ENCODE measurements around the gene ACOT9.

ACOT9 gene

DNA sequence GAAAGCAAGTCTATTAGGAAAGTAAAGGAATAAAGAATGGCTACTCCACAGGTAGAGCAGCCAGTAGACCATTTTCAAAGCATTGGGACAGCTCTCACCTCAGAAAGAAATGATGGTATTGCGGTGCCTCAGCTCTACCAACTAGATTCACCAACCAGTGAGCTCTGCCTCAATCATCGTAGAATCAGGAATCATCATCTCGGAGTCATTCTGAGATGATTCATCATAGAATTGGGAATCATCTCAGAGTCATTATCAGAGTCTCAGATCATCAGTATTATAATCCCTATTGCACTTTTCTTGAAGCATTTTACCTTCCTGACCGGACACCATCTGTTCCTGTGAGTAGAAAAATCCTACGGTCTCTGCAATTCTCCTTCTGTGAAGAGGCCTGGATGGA is 22.4 kb upstream of the ACOT9 start:
- TF ChIP-seq, protein P1, sequence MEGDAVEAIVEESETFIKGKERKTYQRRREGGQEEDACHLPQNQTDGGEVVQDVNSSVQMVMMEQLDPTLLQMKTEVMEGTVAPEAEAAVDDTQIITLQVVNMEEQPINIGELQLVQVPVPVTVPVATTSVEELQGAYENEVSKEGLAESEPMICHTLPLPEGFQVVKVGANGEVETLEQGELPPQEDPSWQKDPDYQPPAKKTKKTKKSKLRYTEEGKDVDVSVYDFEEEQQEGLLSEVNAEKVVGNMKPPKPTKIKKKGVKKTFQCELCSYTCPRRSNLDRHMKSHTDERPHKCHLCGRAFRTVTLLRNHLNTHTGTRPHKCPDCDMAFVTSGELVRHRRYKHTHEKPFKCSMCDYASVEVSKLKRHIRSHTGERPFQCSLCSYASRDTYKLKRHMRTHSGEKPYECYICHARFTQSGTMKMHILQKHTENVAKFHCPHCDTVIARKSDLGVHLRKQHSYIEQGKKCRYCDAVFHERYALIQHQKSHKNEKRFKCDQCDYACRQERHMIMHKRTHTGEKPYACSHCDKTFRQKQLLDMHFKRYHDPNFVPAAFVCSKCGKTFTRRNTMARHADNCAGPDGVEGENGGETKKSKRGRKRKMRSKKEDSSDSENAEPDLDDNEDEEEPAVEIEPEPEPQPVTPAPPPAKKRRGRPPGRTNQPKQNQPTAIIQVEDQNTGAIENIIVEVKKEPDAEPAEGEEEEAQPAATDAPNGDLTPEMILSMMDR (conservative IDR thresholded peaks at IDR 0.05; ENCODE audit: control insufficient read depth, insufficient read depth, low read depth, low read length) = no peak
- peak; percentile 53 for DNase-seq (ENCODE audit: low read depth)
- no peak overlapping the region for H3K4me3 ChIP-seq (ENCODE audit: control insufficient read depth, low read depth, low read length)

DNA sequence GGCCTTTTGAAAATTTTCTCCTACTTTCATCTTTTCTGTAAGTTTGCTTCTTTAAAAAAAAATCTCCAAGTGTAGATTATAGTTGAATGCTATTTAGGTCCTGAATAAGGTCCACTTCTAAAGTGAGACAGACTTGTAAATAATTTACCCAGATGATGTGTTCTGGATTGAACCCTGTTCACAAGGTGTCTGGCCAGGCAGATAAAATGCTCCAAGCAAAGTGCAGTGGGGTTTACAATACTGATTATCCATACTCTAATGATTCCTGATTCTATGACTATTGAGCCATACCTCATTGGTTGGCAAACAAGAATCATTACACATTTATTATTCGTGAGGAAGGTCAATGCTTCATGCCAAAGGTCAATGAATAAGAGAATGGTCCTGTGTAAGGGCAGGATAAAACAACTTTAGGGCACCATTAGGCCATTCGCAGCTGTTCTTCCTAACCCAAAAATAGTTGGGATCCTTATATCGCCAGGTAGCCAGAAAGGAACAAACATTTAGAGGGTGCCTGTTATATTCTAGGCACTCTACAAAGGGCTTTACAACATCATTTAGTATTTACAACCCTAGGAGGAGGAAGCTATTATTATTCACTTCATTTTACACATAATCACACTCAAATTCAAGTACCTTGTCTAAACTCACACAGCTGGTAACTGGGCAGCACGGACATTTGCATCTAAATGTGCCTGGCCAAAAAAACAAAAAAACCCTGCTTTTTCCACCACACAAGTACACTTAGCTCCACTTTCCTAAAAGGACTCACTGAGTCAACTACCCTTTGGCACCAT is 21.3 kb upstream of the ACOT9 start:
- no peak for DNase-seq (ENCODE audit: low read depth)
- no peak overlapping the region for H3K4me3 ChIP-seq (ENCODE audit: control insufficient read depth, low read depth, low read length)
- TF ChIP-seq, protein P1 (conservative IDR thresholded peaks at IDR 0.05; ENCODE audit: control insufficient read depth, insufficient read depth, low read depth, low read length) = no peak

DNA sequence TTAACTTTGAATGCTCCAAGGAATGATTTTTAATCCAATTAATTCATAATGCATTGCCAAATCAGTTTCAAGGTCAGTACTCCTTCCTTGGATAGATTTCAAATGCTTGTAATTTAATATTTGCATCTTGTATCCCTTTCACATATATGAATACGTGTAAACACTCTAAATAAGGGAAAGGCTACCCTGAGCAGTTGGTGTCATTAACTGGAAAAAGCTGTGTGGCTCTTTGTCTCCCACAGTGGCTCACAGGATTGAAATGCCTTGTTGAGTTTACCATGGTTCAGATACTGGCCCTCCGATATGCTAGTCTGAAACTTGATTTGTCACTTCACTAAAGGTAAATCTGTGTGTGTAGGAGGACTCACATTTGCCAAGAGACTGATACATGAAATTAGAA is 16.7 kb upstream of the ACOT9 start:
- TF ChIP-seq, protein P1 (conservative IDR thresholded peaks at IDR 0.05; ENCODE audit: control insufficient read depth, insufficient read depth, low read depth, low read length) = no peak
- DNase-seq (ENCODE audit: low read depth) = no peak
- H3K4me3 ChIP-seq (ENCODE audit: control insufficient read depth, low read depth, low read length) = no peak overlapping the region

DNA sequence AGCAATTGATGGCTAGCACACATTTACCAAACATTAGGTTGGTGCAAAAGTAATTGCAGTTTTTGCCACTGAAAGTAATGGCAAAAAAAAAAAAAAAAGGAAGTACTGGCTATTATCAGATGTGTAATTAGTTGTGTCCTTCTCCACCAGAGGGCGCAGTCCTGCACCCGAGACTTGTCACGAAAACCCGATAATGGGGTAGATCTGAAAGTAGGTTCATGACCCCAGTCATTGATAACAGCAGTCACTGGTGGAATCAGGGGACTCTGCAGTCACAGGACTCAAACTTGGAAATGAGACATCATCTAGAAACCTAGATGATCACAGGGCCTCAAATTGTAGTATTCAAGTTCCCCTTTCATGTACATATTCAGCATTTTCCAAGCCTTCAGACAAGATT is 13.1 kb upstream of the ACOT9 start:
- TF ChIP-seq, protein P1 (conservative IDR thresholded peaks at IDR 0.05; ENCODE audit: control insufficient read depth, insufficient read depth, low read depth, low read length) = peak; percentile 50
- H3K4me3 ChIP-seq (ENCODE audit: control insufficient read depth, low read depth, low read length) = no peak overlapping the region
- DNase-seq (ENCODE audit: low read depth) = peak; percentile 61

DNA sequence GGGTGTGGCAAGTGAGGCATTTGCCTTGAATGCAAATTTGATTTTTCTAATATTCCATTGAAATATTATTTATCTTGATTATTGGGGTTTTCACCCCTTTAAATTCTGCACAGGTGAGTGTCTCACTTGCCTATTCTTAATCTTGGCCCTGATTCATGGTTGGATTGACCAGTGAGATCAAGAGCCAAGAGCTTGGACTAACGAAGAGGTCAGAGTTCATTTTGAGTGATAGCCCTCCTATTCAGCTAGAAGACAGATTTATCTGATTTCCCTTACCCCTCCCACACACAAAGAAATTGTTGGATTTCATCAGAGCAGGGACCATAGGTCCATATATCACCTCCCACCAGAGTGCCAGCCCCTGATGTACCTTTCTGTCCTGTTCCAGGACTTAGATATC is 11.6 kb upstream of the ACOT9 start:
- TF ChIP-seq, protein P1 (conservative IDR thresholded peaks at IDR 0.05; ENCODE audit: control insufficient read depth, insufficient read depth, low read depth, low read length) = no peak
- no peak for DNase-seq (ENCODE audit: low read depth)
- no peak overlapping the region for H3K4me3 ChIP-seq (ENCODE audit: control insufficient read depth, low read depth, low read length)

DNA sequence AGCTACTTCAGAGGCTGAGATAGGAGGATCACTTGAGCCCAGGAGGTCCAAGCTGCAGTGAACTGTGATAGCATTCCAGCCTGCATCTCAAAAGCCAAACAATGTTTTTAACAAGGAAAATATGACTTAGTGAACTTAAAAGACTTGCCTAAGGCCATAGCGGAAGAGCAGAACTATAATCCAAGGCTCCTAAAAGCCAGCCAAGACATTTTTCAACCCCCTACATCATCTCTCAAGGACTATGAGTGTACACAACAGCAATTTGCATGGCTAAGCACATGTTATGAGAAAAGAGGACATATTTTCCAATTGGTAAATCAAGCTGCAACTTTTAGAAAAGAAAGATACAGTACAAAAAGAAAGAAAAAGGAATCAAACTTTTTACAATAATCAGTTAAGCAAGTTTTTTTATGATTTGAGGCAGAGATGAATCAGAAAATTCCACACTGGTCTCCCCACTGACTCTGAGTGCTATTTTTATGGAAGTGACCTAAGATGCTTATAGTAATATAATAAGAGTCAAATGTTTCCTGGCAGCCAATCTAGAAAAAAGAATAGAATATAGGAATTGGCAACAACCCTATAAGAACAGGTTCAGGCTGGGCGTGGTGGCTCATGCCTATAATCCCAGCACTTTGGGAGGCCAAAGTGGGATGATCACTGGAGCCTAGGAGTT is 9.8 kb upstream of the ACOT9 start:
- no peak overlapping the region for H3K4me3 ChIP-seq (ENCODE audit: control insufficient read depth, low read depth, low read length)
- TF ChIP-seq, protein P1 (conservative IDR thresholded peaks at IDR 0.05; ENCODE audit: control insufficient read depth, insufficient read depth, low read depth, low read length) = no peak
- peak; percentile 62 for DNase-seq (ENCODE audit: low read depth)
